VCaP (cell line): ENCODE results near the gene TRIM39.
"Not testable (repeated sequence)": the region's sequence is repeated elsewhere in the genome, so short reads cannot be mapped to it uniquely, and the experiment has no call there.

ENCODE experiments used
- H3K27ac ChIP-seq: fragments of 450-650 bp; 2 replicates; pipeline ENCODE4 v1.5.1; 2017
- CTCF ChIP-seq: fragments of 450-650 bp; conservative IDR thresholded peaks from 2 replicates; pipeline ENCODE4 v1.5.1; 2017; ENCODE audit warnings: mild to moderate bottlenecking, moderate library complexity

Gene TRIM39

GRCh38 chr6:30326526-30327231 is at the start of gene TRIM39:
Gene TRIM39, plus strand, starts transcription at chr6:30326927. Its CDS starts 2,391 bp downstream, at chr6:30329318.
- H3K27ac ChIP-seq = peak within 1 kb of the TSS; percentile 92
- TF ChIP-seq CTCF = no peak

- not testable (repeated sequence) for H3K27ac ChIP-seq
Observed at GRCh38 chr6:30280988-30281387, 45.7 kb upstream of the TRIM39 start.

- no peak for TF ChIP-seq CTCF
- no peak overlapping the region for H3K27ac ChIP-seq
Observed at GRCh38 chr6:30282522-30282921, 44.2 kb upstream of the TRIM39 start.

GRCh38 chr6:30283761-30284160 is 43.0 kb upstream of the TRIM39 start:
- H3K27ac ChIP-seq = no peak overlapping the region
- TF ChIP-seq CTCF = no peak

GRCh38 chr6:30287139-30287538 is 39.6 kb upstream of the TRIM39 start:
- no peak overlapping the region for H3K27ac ChIP-seq
- TF ChIP-seq CTCF = no peak

GRCh38 chr6:30295837-30296236 is 30.9 kb upstream of the TRIM39 start:
- no peak for TF ChIP-seq CTCF
- no peak overlapping the region for H3K27ac ChIP-seq

GRCh38 chr6:30304002-30304401 is 22.7 kb upstream of the TRIM39 start:
- no peak overlapping the region for H3K27ac ChIP-seq
- no peak for TF ChIP-seq CTCF

- no peak overlapping the region for H3K27ac ChIP-seq
- no peak for TF ChIP-seq CTCF
Observed at GRCh38 chr6:30311101-30311500, 15.6 kb upstream of the TRIM39 start.
